DND-41 (cell line): ENCODE results near the gene USP4.
A peak's percentile ranks its signal among the peaks of the same experiment; 100 is the strongest.

Source experiments
- ATAC-seq: fragments of 200-7000 bp; cut with Tn5 transposase; 3 replicates; pipeline ENCODE4 v1.9.1; 2021; ENCODE audit warnings: low read depth; ENCODE audit not compliant: insufficient read depth
- DNase-seq: peaks from one replicate; pipeline ENCODE4 v3.0.0-alpha.2; 2020
- H2AFZ ChIP-seq: 2 replicates; pipeline ENCODE4 v1.6.0; 2012; ENCODE audit warnings: low read depth, low read length
- H3K27ac ChIP-seq: 2 replicates; pipeline ENCODE4 v1.5.1; 2012; ENCODE audit warnings: low read length, inconsistent platforms
- H3K27me3 ChIP-seq: fragments of 200-600 bp; sonication (generic); 2 replicates; pipeline ENCODE4 v1.6.0; 2012; ENCODE audit warnings: low read length, mild to moderate bottlenecking, inconsistent platforms; ENCODE audit not compliant: insufficient read depth, poor library complexity
- H3K36me3 ChIP-seq: 2 replicates; pipeline ENCODE4 v1.5.1; 2012; ENCODE audit warnings: low read length, inconsistent platforms; ENCODE audit not compliant: insufficient read depth
- H3K4me1 ChIP-seq: 2 replicates; pipeline ENCODE4 v1.5.1; 2012; ENCODE audit warnings: mild to moderate bottlenecking, low read length; ENCODE audit not compliant: insufficient read depth
- H3K4me2 ChIP-seq: 2 replicates; pipeline ENCODE4 v1.6.0; 2012; ENCODE audit warnings: mild to moderate bottlenecking, moderate library complexity, low read length, inconsistent platforms; ENCODE audit not compliant: insufficient read depth
- H3K4me3 ChIP-seq, 2 experiments: fragments of 200-600 bp in 1 of 2; shearing (Covaris generic) in 1 of 2; 2 replicates each; pipeline ENCODE4 v1.5.1; 2012 to 2016; ENCODE audit warnings: inconsistent platforms in 2 of 2, low read length in 2 of 2, mild to moderate bottlenecking in 2 of 2, low read depth in 1 of 2, moderate library complexity in 1 of 2
- H3K79me2 ChIP-seq: 2 replicates; pipeline ENCODE4 v1.6.0; 2012; ENCODE audit warnings: low read length, inconsistent platforms; ENCODE audit not compliant: insufficient read depth
- H3K9ac ChIP-seq: 2 replicates; pipeline ENCODE4 v1.6.0; 2012; ENCODE audit warnings: low read depth, mild to moderate bottlenecking, inconsistent platforms, low read length, moderate library complexity
- H3K9me3 ChIP-seq: 2 replicates; pipeline ENCODE4 v1.5.1; 2012; ENCODE audit warnings: low read length, moderate library complexity, mild to moderate bottlenecking, inconsistent platforms; ENCODE audit not compliant: insufficient read depth, severe bottlenecking
- H4K20me1 ChIP-seq: 2 replicates; pipeline ENCODE4 v1.6.0; 2012; ENCODE audit warnings: low read length; ENCODE audit not compliant: insufficient read depth
- EZH2 ChIP-seq: IDR thresholded peaks from 3 replicates; pipeline ENCODE4 v1.6.1; 2012; ENCODE audit warnings: borderline replicate concordance, low read depth, mild to moderate bottlenecking, moderate library complexity, low read length, inconsistent platforms; ENCODE audit not compliant: severe bottlenecking
- TF ChIP-seq, protein P1 (sequence below): IDR thresholded peaks from 2 replicates; pipeline ENCODE4 v1.5.1; 2012; ENCODE audit warnings: borderline replicate concordance, low read length, moderate library complexity, mild to moderate bottlenecking; ENCODE audit not compliant: poor library complexity, severe bottlenecking; ENCODE audit errors: extremely low read depth

Gene USP4

DNA sequence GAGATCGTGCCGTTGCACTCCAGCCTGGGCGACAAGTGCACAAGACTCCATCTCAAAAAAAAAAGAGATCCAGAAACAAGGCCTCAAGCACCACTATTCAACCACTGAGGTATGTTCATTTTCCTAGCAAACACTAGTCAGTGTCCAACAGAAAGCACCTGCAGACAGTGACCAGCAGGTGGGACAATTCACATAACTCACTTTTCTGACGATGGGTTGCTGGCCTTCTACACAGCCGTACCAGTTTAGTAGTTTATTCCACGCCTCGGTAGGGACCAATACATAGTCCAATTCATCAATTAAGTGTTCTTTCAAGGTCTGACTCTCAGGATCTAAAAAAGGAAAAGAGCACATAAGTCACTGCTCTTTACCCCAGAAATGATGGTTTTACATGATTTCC is 12.4 kb downstream of the USP4 start:
- Histone ChIP-seq H3K4me3 (no peak overlapping the region), H3K4me1 (no peaks in the 10 kb centered on the region), H3K9me3 (no peaks in the 10 kb centered on the region), H3K27me3 (no peaks in the 10 kb centered on the region), H4K20me1 (peaks cover 4% of the 10 kb centered on the region; the same call in 1 of the 2 replicates), H2AFZ (no peak overlapping the region), H3K79me2 (peaks cover 25% of the 10 kb centered on the region), H3K36me3 (peaks cover 86% of the 10 kb centered on the region), H3K9ac (no peak overlapping the region), H3K27ac (no peak overlapping the region), H3K4me2 (no peak overlapping the region)
- no peak for DNase-seq
- ATAC-seq = no peak
- TF ChIP-seq, protein P1, sequence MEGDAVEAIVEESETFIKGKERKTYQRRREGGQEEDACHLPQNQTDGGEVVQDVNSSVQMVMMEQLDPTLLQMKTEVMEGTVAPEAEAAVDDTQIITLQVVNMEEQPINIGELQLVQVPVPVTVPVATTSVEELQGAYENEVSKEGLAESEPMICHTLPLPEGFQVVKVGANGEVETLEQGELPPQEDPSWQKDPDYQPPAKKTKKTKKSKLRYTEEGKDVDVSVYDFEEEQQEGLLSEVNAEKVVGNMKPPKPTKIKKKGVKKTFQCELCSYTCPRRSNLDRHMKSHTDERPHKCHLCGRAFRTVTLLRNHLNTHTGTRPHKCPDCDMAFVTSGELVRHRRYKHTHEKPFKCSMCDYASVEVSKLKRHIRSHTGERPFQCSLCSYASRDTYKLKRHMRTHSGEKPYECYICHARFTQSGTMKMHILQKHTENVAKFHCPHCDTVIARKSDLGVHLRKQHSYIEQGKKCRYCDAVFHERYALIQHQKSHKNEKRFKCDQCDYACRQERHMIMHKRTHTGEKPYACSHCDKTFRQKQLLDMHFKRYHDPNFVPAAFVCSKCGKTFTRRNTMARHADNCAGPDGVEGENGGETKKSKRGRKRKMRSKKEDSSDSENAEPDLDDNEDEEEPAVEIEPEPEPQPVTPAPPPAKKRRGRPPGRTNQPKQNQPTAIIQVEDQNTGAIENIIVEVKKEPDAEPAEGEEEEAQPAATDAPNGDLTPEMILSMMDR = peak; percentile 32
- TF ChIP-seq EZH2 = no peak

DNA sequence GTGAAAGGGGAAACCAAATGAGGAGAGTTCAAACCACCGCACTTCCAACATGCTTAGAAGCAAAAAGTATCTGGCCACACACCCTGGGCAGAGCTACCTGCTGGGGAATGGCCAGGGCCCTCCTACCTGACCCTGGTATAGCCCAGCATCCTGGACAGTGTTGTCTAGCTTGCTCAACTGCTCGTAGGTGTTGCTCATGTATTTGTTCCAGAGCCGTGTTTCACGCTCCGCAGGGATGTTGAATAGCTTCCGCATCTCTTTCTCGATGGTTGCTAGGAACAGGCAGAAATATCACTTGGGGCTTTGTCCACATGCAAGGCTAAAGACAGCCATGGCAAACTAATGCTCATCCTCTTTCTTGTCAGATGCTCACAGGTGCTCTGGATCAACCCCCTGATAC is 15.1 kb downstream of the USP4 start:
- H3K27me3 ChIP-seq = no peaks in the 10 kb centered on the region
- ATAC-seq = no peak
- peaks cover 20% of the 10 kb centered on the region for H3K79me2 ChIP-seq

DNA sequence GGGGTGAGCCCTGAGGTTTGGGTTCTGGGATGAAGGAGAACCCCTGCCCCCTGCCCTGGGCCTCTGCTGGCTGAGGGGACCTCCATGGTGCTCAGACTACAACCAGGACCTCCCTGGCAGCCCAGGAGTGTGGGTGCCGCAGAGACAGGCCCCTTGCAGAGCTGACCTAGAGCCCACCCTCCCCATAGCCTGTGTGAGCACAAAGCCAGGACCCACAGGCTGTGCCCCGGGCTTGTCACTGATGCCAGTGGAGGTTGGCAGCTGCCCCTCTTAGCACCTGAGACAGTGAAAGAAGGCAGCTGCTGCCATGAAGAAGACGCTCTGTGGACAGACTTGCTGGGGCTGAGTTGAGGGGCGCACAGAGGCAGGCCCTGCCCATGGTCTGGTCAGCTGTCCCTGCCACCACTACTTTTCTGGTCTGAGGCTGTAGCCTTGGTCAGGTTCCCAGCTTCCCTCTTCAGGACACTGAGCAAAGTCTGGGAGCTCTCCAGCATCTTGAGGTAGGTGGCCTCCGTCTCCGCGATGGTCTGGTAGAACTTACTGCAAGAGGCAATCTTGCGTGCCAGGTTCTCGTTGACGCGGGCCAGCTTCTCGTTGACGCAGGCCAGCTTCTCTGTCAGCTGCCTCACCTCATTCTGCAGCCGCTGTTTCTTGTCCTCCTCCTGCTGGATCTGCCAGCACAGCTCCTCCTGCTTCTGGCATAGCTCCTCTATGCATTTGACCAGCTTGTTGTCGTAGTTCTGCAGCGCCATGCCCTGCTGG is 23.0 kb downstream of the USP4 start:
- Histone ChIP-seq H3K27ac (no peak overlapping the region), H3K9ac (no peak overlapping the region), H3K4me1 (no peaks in the 10 kb centered on the region), H3K79me2 (peaks cover under 1% of the 10 kb centered on the region; the same call in 1 of the 2 replicates), H3K4me3 (no peak overlapping the region), H3K27me3 (no peaks in the 10 kb centered on the region), H3K36me3 (peaks cover 77% of the 10 kb centered on the region), H3K9me3 (no peaks in the 10 kb centered on the region), H3K4me2 (no peak overlapping the region), H4K20me1 (no peaks in the 10 kb centered on the region), H2AFZ (no peak overlapping the region)
- DNase-seq (no peak), ATAC-seq (no peak)
- no peak for TF ChIP-seq EZH2
- TF ChIP-seq, protein P1 = no peak

More for the DNA sequence above, 15.1 kb downstream of the USP4 start:
- no peaks in the 10 kb centered on the region for H3K9me3 ChIP-seq
- H3K4me2 ChIP-seq = no peak overlapping the region
- H3K27ac ChIP-seq = no peak overlapping the region
- no peak overlapping the region for H3K4me3 ChIP-seq
- TF ChIP-seq, protein P1 = no peak
- TF ChIP-seq EZH2 = no peak
- no peaks in the 10 kb centered on the region for H3K4me1 ChIP-seq
- H2AFZ ChIP-seq = no peak overlapping the region
- peaks cover 4% of the 10 kb centered on the region; the same call in 1 of the 2 replicates for H4K20me1 ChIP-seq
- no peak overlapping the region for H3K9ac ChIP-seq
- DNase-seq = no peak
- peaks cover 89% of the 10 kb centered on the region for H3K36me3 ChIP-seq
